KBM-7 (cell line): ENCODE data around the gene RSPO1.
A peak's percentile ranks its signal among the peaks of the same experiment; 100 is the strongest.

Experiments
- DNase-seq: peaks from one replicate; pipeline ENCODE4 v3.0.0-alpha.2; 2015
- in situ Hi-C: fragments of 300-500 bp; cut with MboI; formaldehyde crosslinking; loops from 2 replicates; pipeline ENCODE4 v1.14.3; 2020; ENCODE audit warnings: low sequenced_read_pairs, low pct_unique_long_range_greater_than_20kb, mixed read lengths

The RSPO1 gene

DNA sequence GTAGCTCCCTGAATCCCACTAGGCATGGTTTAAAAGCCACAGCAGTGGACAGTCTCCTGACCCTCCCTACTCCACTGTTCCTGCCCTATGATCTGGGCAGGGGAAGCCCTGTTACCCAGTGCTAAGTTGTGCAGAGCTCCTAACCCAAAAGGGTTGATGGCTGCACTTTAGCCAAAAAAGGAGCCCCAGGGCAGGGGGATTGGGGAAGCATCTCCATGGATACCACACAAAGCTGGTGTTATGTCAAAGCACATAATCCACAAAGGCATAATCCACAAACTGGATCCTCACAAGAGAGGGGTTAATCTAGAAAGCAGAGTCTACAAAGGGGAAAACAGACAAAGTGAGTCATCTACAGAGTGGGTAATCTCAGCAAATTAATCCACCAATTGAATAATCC lies 5.7 kb downstream of the RSPO1 start:
- in situ Hi-C loops, result no loop called here
- no peak for DNase-seq

DNA sequence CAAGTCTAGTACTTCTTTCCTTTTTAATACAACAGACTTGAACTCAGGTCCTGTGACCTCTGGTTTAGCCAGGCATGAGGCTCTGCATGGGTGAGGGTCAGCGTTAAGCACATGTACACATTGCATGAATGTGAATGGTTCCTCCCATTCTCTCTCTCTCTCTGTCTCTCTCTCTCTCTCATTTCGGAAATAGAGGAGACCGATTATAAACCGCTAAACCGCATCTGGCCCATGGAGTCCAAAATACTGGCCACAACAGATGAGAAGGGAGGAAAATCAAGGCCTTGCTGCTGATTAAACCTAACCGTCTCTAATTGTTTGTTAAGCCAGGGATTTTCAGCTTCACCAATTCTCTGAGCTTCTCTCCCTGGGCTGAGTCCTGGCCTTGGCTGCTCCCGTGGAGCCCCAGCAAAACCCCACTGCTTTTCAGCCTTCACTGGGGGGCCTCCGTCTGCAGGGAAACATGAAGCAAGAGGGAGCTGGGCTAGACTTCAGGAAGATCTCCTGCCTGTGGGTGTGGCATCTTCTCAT lies 6.6 kb downstream of the RSPO1 start:
- DNase-seq, result peak; percentile 61
- in situ Hi-C loops, result no loop called here

DNA sequence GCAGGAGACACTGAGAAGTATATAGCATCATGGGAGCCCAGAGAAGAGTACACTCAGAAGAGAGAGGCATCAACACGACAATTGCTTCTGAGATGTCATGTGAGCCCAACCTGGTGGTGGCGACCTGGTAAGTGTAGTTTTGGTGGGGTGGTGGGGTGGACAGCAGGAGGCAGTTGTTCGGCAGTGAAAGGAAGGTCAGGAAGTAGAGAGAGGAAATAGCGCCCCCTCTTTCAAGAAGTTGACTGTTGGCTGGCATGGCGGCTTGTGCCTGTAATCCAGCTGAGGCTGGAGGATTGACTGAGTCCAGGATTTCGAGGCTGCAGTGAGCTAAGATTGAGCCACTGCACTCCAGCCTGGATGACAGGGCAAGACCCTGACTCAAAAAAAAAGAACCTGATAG lies 12.6 kb downstream of the RSPO1 start:
- in situ Hi-C loops, result no loop called here
- no peak for DNase-seq

DNA sequence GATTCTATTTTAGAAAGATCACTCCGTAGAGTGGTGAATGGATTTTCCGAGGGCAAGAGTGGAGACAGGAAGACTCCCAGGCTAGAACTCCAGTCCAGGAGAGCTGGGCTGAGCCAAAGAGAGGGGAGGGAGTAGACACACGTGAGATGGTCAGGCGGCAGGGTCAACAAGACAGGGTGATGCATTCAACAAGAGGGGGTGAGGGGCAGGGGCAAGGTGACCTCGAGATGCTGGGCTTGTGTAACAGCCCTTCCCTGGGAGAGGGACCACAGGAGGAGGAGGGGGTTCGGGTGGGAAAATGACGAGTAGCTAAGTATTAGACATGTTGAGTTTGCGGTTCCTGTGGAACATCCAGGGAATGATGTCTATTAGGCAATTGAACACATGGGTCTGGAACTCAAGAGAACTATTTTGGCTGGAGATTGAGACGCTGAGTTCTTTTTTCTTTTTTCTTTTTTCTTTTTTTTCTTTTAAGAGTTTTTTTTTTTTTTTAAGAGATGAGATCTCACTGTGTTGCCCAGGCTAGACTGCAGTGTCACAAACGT lies 13.3 kb downstream of the RSPO1 start:
- DNase-seq, result no peak
- in situ Hi-C loops, result no loop called here

DNA sequence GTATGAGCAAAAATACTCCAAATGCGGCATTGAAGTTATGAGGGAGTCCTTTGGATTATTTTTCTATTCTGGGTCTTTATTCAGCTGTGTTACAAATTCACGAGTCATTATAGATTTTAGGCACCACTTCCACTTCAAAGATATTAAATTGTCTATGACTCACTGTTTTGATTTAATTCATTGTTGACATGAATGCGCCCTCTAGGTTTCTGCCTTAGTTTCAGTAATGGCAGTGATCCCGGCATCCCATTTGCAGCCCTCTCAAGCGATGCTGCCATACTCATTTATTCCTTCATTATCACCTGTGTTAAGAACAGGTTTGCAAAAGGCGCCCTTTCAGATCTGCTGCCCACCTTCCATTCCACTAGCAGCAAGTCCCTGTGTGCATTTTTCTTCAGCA lies 14.0 kb downstream of the RSPO1 start:
- DNase-seq, result no peak

DNA sequence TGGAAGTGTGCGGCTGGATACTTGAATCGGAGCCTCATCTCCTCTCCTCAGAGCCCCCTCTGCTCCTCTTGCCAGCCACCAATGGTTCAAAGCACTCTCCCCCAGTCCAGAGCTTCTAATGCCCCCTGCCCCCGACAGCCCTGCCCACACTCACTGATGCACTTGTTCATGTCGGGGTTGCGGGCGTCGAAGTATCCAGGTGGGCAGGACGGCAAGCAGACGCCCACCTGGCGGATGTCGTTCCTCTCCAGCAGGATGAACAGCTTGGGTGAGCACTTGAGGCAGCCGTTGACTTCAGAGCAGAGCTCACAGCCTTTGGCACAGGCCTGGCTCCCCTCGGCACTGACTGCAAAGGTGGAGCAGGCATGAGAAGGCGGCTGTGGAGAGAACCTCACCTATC lies 18.4 kb downstream of the RSPO1 start:
- in situ Hi-C loops, result no loop called here

More for the DNA sequence above, 14.0 kb downstream of the RSPO1 start:
- in situ Hi-C loops, result no loop called here

DNA sequence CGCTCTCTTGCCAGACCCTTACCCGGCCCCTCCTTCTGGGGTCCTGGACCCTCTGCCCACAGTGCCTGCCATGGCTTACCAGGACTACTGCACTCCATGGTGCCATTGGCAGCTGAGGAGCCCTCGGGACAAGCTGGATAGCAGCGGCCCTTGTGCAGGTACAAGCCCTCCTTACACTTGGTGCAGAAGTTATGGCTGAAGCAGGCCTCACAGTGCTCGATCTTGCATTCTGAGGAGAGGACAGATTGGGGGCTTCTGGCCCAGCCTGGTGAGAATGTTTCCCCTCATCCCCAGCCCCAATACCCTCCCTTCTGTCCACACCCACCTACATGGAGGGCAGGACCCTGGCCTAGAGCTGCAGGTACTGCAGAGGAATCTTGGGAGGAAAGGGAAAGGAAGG lies 20.6 kb downstream of the RSPO1 start:
- in situ Hi-C loops, result no loop called here
- no peak for DNase-seq

More for the DNA sequence above, 18.4 kb downstream of the RSPO1 start:
- no peak for DNase-seq

GRCh38 chr1:37612186-37612585 lies 22.5 kb downstream of the RSPO1 start:
- no peak for DNase-seq
- in situ Hi-C loops, result no loop called here

- no peak for DNase-seq
- in situ Hi-C loops, result no loop called here
Observed at GRCh38 chr1:37609994-37610393, 24.7 kb downstream of the RSPO1 start.

- in situ Hi-C loops, result no loop called here
- no peak for DNase-seq
Observed at GRCh38 chr1:37609002-37609401, 25.7 kb downstream of the RSPO1 start.

DNA sequence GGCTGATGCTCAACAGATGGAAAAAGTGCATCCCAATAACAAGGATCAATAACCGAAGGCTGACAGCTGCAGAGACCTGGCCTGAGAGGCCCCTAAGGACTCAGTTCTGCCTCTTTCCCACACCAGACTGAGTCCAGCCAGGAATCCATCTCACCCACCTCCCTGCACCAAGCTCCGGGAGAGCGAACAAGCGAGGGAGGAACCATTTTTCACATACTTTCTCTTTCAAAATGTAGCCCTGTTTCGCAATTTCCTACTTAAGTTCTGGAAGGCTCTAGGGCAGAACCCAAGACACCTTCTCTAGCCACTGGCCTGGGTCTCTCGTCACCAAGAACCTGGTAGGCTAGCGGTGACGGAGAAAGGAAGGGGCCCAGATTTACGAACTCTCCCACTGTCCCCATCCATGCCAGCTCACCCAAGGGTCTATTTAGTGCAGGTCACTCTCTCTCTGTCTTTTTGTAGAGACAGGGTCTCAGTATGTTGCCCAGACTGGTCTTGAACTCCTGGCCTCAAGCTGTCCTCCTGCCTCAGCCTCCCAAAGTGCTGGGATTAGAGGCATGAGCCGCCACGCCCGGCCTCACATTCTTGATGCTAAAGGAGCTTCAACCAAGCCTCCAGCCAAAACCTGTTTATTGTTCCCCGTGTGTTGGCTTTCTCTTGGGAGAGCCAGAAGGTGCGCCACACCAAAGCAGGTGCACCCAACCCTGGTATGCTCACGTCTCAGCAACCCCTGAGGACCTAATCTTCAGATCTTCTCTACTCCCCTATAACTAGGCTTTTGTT lies 28.0 kb downstream of the RSPO1 start:
- in situ Hi-C loops, result no loop called here
- no peak for DNase-seq

DNA sequence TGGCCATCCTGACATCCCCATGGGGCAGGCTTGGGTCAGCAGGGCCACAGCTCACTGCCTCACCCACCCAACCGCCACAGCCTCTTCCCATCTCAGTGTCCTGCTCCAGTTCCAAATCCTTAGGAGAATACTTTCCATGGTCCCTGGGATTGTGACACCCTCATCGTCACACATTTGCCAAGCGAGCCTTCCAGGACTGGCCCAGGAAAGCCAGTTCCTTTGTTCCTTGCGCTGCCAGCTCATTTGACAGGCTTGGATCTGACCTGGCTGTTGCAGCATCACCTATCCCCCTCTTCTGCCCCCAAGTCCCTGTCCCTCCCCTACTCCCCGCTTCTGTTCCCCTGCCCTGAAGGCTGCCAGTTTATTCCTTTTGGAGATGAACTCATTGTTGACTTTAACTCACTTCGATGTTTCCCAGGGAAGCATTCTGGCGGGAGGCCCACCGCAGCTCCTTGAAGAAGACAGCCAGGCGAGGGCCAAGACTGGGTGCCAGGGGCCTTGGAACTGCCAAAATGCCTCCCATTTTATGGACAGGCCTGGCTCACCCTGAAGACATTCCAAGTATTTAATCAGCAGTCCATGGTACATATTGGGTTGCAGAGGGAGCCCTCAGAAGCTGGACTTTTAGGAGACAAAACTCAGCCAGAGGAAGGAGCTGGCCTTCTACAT lies 28.8 kb downstream of the RSPO1 start:
- no peak for DNase-seq
- in situ Hi-C loops, result no loop called here

GRCh38 chr1:37605061-37605650 lies 29.5 kb downstream of the RSPO1 start:
- in situ Hi-C loops, result no loop called here
- no peak for DNase-seq

- in situ Hi-C loops, result no loop called here
- peak; percentile 40 for DNase-seq
Observed at GRCh38 chr1:37602750-37603694, 31.7 kb downstream of the RSPO1 start.

- in situ Hi-C loops, result no loop called here
- DNase-seq, result no peak
Observed at GRCh38 chr1:37601441-37601840, 33.3 kb downstream of the RSPO1 start.

GRCh38 chr1:37599940-37600339 lies 34.8 kb downstream of the RSPO1 start:
- in situ Hi-C loops, result no loop called here
- no peak for DNase-seq

DNA sequence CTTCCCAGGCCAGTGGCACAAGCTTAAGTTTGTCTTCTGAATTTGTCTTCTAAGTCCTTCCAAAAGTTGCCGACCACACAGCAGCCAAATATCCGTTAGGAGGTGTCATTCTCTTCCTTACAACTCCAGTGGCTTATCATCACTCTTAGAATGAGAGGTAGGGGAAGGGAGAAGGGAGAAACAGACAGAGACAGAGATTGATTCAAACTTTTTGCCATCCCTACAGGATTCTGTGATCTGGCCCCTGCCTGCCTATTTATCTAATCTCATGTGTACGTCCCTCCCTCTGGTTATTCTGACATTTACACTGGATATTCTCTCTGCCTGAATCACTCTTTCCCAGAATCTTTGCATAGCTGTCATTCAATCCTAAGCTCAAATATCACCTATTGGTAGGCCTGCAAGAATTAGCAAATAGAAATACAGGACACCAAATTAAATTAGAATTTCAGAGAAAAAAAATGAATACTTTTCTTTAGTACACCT lies 38.5 kb downstream of the RSPO1 start:
- in situ Hi-C loops, result no loop called here

GRCh38 chr1:37595440-37596181 lies 39.1 kb downstream of the RSPO1 start, which contains the start of gene GNL2:
Gene GNL2, minus strand, starts transcription at chr1:37595937. Its CDS starts 115 bp downstream, at chr1:37595822.
- peak; percentile 97 for DNase-seq
- in situ Hi-C loops, result no loop called here

More for the DNA sequence above, 38.5 kb downstream of the RSPO1 start:
- no peak for DNase-seq
